ENCODE results near the gene MIB2. TPM values are rescaled to one million over a fixed set of nuclear protein-coding genes. Genes with fewer than 3 reads are reported as not detected.
"Not testable (repeated sequence)": the region's sequence is repeated elsewhere in the genome, so short reads cannot be mapped to it uniquely, and the experiment has no call there.

MIB2 gene
- total and polyA plus RNA-seq, 2 of the 4 experiments (the other 2 are of a cell fraction) = 17.2 to 47.8 TPM

- POLR2A ChIA-PET (ENCODE audit: unreplicated experiment); H2BK120ac ChIP-seq (ENCODE audit: low read depth, low read length); H3K56ac ChIP-seq (ENCODE audit: extremely low read depth, insufficient read depth, low read length); DNase-seq; H2BK15ac ChIP-seq (ENCODE audit: low read depth, low read length); H2BK20ac ChIP-seq (ENCODE audit: low read depth, low read length); H2AK5ac ChIP-seq (ENCODE audit: low read depth, low read length); dilution Hi-C loops (cut with HindIII; ENCODE audit: low sequenced_read_pairs, unreplicated experiment); H3K27ac ChIP-seq (ENCODE audit: insufficient read depth, low read length); ATAC-seq (ENCODE audit: low read depth); H4K8ac ChIP-seq (ENCODE audit: low read depth in 2 of 2, low read length in 2 of 2); in situ Hi-C loops (cut with MboI; ENCODE audit: low sequenced_read_pairs); H2AFZ ChIP-seq (replicated peaks; ENCODE audit: low read length, poor library complexity); H3K9me3 ChIP-seq (ENCODE audit: control insufficient read depth, insufficient read depth, low read length); H3K27me3 ChIP-seq (ENCODE audit: control insufficient read depth, insufficient read depth, low read length); H2BK5ac ChIP-seq (ENCODE audit: low read depth, low read length, poor library complexity, severe bottlenecking); H4K20me1 ChIP-seq (ENCODE audit: insufficient read depth, low read length); BruUV-seq (replicated peaks); CTCF ChIA-PET; H3K9ac ChIP-seq (ENCODE audit: low read depth, low read length); H3K14ac ChIP-seq (replicated peaks; ENCODE audit: low read depth, low read length); H2AK9ac ChIP-seq (replicated peaks; ENCODE audit: low read depth, low read length, poor library complexity); H4K5ac ChIP-seq (ENCODE audit: low read depth, low read length); H3K79me1 ChIP-seq (ENCODE audit: low read depth in 1 of 2, low read length in 2 of 2); H3K4me2 ChIP-seq (ENCODE audit: low read depth, low read length); intact Hi-C loops (cut with micrococcal nuclease); H3K4me3 ChIP-seq (ENCODE audit: insufficient read depth, low read depth, low read length); H4K91ac ChIP-seq (ENCODE audit: insufficient read depth, low read depth, low read length); H3K4ac ChIP-seq (ENCODE audit: low read depth, low read length); H3K23ac ChIP-seq (ENCODE audit: low read depth, low read length); H3K18ac ChIP-seq (ENCODE audit: low read depth, low read length); H3K9me1 ChIP-seq (ENCODE audit: insufficient read depth, low read length); H3K4me1 ChIP-seq (ENCODE audit: control insufficient read depth, insufficient read depth, low read length): not testable (repeated sequence)
- H3K36me3 ChIP-seq (ENCODE audit: control insufficient read depth, insufficient read depth, low read length) = peaks cover 33% of the 10 kb centered on the region
- 83% methylated on average over 4 of the region's 11 CpGs; no CpG with 5 or more reads in 1 of the 2 experiments for WGBS, 2 experiments (ENCODE audit: extremely low coverage in 2 of 2, insufficient read length in 1 of 2)
These were observed 33.0 kb downstream of the MIB2 start for GRCh38 chr1:1648265-1648664.
